Measurements from ENCODE around the gene KRTAP10-4.

GRCh38 chr21:44527983-44528633 is 45.4 kb upstream of the KRTAP10-4 start:
- no peak for TF ChIP-seq CTCF (conservative IDR thresholded peaks at IDR 0.05)
- TF ChIP-seq EZH2 (IDR thresholded peaks at IDR 0.05; ENCODE audit: low read depth) = no peak
